Suprapubic skin (tissue), 4 donors: ENCODE data around the gene SLC13A1. TPM values are rescaled to one million over a fixed set of nuclear protein-coding genes. Genes with fewer than 3 reads are reported as not detected.

Experiments used
- DNase-seq, 2 donors: peaks; one replicate each; pipeline ENCODE4 v3.0.0-alpha.2; 2019; ENCODE audit warnings: low spot score in 2 of 2
- H3K27ac ChIP-seq: fragments of 200-600 bp; sonication (generic); one replicate; pipeline ENCODE4 v1.5.1; 2019
- H3K27me3 ChIP-seq: fragments of 200-600 bp; sonication (generic); one replicate; pipeline ENCODE4 v1.5.1; 2019
- H3K36me3 ChIP-seq: fragments of 200-600 bp; sonication (generic); one replicate; pipeline ENCODE4 v1.5.1; 2019
- H3K4me1 ChIP-seq: fragments of 200-600 bp; sonication (generic); one replicate; pipeline ENCODE4 v1.5.1; 2019
- H3K4me3 ChIP-seq: fragments of 200-600 bp; sonication (generic); one replicate; pipeline ENCODE4 v1.5.1; 2019; ENCODE audit warnings: mild to moderate bottlenecking
- H3K9me3 ChIP-seq: fragments of 200-600 bp; sonication (generic); one replicate; pipeline ENCODE4 v1.5.1; 2019
- EP300 ChIP-seq: sonication (generic); formaldehyde crosslinking; IDR thresholded peaks from one replicate; pipeline ENCODE4 v1.6.1; 2017; ENCODE audit warnings: antibody characterized with exemption
- POLR2A ChIP-seq, 2 donors: fragments of 450-650 bp; IDR thresholded peaks; one replicate each; pipeline ENCODE4 v1.6.1; 2017; ENCODE audit warnings: antibody characterized with exemption in 2 of 2, mild to moderate bottlenecking in 2 of 2, moderate library complexity in 2 of 2
- POLR2AphosphoS5 ChIP-seq, 3 donors: sonication (generic); formaldehyde crosslinking; IDR thresholded peaks; one replicate each; pipeline ENCODE4 v1.6.1; 2017; ENCODE audit warnings: antibody characterized with exemption in 3 of 3
- WGBS: methylation state at CpG from one replicate; pipeline ENCODE4 v1.1.5; 2018; 5-methylcytosine and 5-hydroxymethylcytosine counted together
- total RNA-seq, 4 donors: library from RNA; depleted of rRNA; stranded (reverse); fragments of >200 nt; gene quantifications; one replicate each; pipeline ENCODE4 v1.1.0, GENCODE V29; 2016
- TF ChIP-seq, protein P1 (sequence below), 2 donors: fragments of 200-600 bp in 1 of 2; fragments of 450-650 bp in 1 of 2; sonication (generic) in 1 of 2; IDR thresholded peaks; one replicate each; pipeline ENCODE4 v1.5.1; 2016 to 2019; ENCODE audit warnings: antibody characterized with exemption in 2 of 2, mild to moderate bottlenecking in 1 of 2, moderate library complexity in 1 of 2

The SLC13A1 gene
- total RNA-seq, 4 donors from 2014 or later, result not detected

DNA sequence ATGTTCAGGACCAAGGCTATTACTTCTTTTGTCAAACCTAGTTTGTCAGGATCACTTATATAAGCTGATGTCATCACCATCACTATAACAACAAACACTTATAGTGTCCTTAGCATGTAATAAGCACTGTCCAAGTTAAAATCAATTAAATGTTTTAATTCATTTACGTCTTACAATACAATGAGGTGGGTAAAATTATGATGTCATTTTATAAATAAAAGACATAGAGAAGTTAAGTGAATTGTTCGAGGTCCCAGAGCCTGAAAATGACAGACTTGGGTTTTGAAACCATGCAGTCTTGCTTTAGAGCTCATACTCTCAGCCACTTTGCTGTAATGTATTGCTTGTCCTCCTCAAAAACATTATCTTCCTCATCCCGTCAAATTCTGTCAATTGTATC, 48.3 kb downstream of the SLC13A1 start:
- Histone ChIP-seq H3K36me3 (no peaks in the 10 kb centered on the region), H3K4me3 (no peak overlapping the region), H3K27ac (no peak overlapping the region), H3K9me3 (no peaks in the 10 kb centered on the region), H3K4me1 (no peaks in the 10 kb centered on the region), H3K27me3 (no peaks in the 10 kb centered on the region)
- DNase-seq, result no peak
- 86% methylated on average over 3 of the region's 3 CpGs for WGBS
- TF ChIP-seq, protein P1, sequence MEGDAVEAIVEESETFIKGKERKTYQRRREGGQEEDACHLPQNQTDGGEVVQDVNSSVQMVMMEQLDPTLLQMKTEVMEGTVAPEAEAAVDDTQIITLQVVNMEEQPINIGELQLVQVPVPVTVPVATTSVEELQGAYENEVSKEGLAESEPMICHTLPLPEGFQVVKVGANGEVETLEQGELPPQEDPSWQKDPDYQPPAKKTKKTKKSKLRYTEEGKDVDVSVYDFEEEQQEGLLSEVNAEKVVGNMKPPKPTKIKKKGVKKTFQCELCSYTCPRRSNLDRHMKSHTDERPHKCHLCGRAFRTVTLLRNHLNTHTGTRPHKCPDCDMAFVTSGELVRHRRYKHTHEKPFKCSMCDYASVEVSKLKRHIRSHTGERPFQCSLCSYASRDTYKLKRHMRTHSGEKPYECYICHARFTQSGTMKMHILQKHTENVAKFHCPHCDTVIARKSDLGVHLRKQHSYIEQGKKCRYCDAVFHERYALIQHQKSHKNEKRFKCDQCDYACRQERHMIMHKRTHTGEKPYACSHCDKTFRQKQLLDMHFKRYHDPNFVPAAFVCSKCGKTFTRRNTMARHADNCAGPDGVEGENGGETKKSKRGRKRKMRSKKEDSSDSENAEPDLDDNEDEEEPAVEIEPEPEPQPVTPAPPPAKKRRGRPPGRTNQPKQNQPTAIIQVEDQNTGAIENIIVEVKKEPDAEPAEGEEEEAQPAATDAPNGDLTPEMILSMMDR (IDR thresholded peaks at IDR 0.05), result no peak
- TF ChIP-seq POLR2A (IDR thresholded peaks at IDR 0.05) (no peak), EP300 (no peak), POLR2AphosphoS5 (IDR thresholded peaks at IDR 0.05) (no peak)

DNA sequence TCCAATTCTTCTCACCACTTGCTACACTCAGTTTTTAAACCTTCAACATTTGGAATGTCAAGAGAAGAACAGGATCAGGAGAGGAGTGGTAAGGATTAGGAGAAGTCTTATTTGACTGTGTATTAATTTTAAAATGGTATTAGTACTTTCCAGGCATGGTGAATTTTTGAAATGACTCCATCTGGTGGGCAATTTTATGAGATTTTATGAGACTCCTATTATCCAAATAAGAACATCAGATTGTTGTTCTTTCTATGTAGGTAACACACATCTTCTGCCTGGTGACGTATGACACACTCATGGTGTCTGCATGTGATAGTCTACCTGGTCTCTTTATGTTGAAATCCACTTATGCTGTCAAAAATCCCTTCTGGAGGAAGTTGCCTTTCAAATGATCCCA, 51.0 kb downstream of the SLC13A1 start:
- WGBS, result 73% methylated on average over 1 of the region's 1 CpG
- Histone ChIP-seq H3K27ac (no peak overlapping the region), H3K4me1 (no peaks in the 10 kb centered on the region), H3K4me3 (no peak overlapping the region), H3K36me3 (no peaks in the 10 kb centered on the region), H3K27me3 (no peaks in the 10 kb centered on the region), H3K9me3 (no peaks in the 10 kb centered on the region)
- no peak for DNase-seq
- TF ChIP-seq, protein P1 (IDR thresholded peaks at IDR 0.05), result no peak
- TF ChIP-seq POLR2AphosphoS5 (IDR thresholded peaks at IDR 0.05) (no peak), EP300 (no peak), POLR2A (IDR thresholded peaks at IDR 0.05) (no peak)

DNA sequence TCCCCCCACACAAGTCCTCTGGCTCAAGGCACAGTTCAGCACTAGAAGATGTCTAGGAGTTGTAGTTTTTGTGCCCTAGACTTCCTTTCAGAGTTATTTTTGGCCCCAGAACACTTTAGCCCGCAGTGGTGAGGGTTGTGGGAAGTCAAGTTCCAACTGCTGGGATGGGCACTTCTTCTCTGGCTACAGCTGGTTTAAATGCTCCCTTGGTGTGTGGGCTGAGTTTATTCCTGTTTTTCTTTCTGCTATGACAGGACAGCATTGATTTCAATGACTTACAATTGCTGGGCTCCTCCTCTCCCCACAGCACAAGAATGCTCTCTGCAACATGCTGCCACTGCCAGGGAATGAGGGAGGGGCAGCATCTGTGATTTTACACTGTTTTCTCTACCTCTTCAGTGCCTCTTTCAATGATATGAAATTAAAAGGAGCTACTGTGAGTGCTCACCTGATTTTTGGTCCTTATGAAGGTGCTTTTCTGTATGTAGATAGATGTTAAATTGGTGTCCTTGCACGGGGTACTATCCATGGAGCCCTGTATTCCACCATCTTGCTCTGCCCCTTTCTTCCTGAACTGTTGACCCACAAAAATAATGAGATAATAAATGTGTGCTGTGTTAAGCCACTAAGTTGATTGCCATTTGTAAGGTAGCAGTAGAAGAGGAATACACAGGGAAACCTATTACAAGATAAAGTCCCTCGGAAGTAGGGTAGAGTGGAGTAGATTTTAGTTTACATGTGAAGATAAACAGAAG, 56.3 kb downstream of the SLC13A1 start:
- no peak overlapping the region for H3K27ac ChIP-seq
- TF ChIP-seq, protein P1 (IDR thresholded peaks at IDR 0.05), result no peak
- no peak for TF ChIP-seq EP300
- no peak for TF ChIP-seq POLR2AphosphoS5 (IDR thresholded peaks at IDR 0.05)
- TF ChIP-seq POLR2A (IDR thresholded peaks at IDR 0.05), result no peak
- H3K4me1 ChIP-seq, result no peaks in the 10 kb centered on the region
- no peaks in the 10 kb centered on the region for H3K27me3 ChIP-seq
- no peak for DNase-seq
- H3K36me3 ChIP-seq, result no peaks in the 10 kb centered on the region
- 61% methylated on average over 3 of the region's 3 CpGs for WGBS
- no peak overlapping the region for H3K4me3 ChIP-seq
- no peaks in the 10 kb centered on the region for H3K9me3 ChIP-seq

DNA sequence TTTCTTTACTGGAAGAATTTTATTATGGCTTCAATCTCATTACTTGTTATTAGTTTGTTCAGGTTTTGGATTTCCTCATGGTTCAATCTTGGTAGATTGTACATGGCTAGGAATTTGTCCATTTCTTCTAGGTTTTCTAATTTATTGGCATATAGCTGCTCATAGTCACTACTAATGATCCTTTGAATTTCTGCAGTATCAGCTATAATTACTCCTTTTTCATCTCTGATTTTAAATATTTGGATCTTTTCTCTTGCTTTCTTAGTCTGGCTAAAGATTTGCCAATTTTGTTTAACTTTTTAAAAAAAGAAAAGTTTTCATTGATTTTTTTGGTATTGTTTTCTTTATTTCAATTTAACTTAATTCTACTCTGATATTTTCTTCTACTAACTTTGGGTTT, 59.2 kb downstream of the SLC13A1 start:
- TF ChIP-seq EP300, result no peak
- no peak for TF ChIP-seq POLR2A (IDR thresholded peaks at IDR 0.05)
- TF ChIP-seq POLR2AphosphoS5 (IDR thresholded peaks at IDR 0.05), result no peak
- TF ChIP-seq, protein P1 (IDR thresholded peaks at IDR 0.05), result no peak
- Histone ChIP-seq H3K9me3 (no peaks in the 10 kb centered on the region), H3K36me3 (no peaks in the 10 kb centered on the region), H3K27me3 (no peaks in the 10 kb centered on the region), H3K4me1 (no peaks in the 10 kb centered on the region), H3K4me3 (no peak overlapping the region), H3K27ac (no peak overlapping the region)
- no peak for DNase-seq

DNA sequence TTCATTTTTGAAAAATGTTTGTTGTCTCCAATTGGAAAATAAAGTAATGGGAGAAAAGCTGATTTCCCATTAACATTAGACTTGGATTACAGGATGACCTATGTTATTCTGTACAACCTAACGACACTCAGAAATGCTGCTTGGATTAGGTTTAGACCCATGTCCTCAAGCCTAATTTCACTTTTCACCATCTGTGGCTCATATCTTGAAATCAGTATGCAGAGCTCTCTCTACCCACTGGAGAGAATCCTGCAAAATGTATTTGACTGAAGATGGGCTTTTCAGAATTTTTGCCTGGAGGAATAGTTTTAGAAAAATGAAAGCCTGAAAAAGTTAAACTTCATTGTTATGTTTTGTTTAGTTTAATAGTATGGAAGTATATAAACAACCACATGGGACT, 63.8 kb downstream of the SLC13A1 start:
- H3K9me3 ChIP-seq, result no peaks in the 10 kb centered on the region

More for the DNA sequence above, 63.8 kb downstream of the SLC13A1 start:
- Histone ChIP-seq H3K4me1 (no peaks in the 10 kb centered on the region), H3K27me3 (no peaks in the 10 kb centered on the region), H3K36me3 (no peaks in the 10 kb centered on the region), H3K4me3 (no peak overlapping the region), H3K27ac (no peak overlapping the region)
- TF ChIP-seq POLR2AphosphoS5 (IDR thresholded peaks at IDR 0.05) (no peak), POLR2A (IDR thresholded peaks at IDR 0.05) (no peak), EP300 (no peak)
- TF ChIP-seq, protein P1 (IDR thresholded peaks at IDR 0.05), result no peak
- DNase-seq, result no peak
- 81% methylated on average over 1 of the region's 1 CpG for WGBS
